ENCODE results near the gene WDFY2.

GRCh38 chr13:51587372-51587771 lies 3.1 kb downstream of the WDFY2 start:
- TF ChIP-seq, protein P1, sequence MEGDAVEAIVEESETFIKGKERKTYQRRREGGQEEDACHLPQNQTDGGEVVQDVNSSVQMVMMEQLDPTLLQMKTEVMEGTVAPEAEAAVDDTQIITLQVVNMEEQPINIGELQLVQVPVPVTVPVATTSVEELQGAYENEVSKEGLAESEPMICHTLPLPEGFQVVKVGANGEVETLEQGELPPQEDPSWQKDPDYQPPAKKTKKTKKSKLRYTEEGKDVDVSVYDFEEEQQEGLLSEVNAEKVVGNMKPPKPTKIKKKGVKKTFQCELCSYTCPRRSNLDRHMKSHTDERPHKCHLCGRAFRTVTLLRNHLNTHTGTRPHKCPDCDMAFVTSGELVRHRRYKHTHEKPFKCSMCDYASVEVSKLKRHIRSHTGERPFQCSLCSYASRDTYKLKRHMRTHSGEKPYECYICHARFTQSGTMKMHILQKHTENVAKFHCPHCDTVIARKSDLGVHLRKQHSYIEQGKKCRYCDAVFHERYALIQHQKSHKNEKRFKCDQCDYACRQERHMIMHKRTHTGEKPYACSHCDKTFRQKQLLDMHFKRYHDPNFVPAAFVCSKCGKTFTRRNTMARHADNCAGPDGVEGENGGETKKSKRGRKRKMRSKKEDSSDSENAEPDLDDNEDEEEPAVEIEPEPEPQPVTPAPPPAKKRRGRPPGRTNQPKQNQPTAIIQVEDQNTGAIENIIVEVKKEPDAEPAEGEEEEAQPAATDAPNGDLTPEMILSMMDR (IDR thresholded peaks at IDR 0.05) = no peak
- no peak for TF ChIP-seq POLR2A (IDR thresholded peaks at IDR 0.05)

Measured in tibial nerve (tissue), 3 donors.